Measurements from ENCODE around the gene AZU1.
A peak's percentile ranks its signal among the peaks of the same experiment; 100 is the strongest.

The AZU1 gene, protein sequence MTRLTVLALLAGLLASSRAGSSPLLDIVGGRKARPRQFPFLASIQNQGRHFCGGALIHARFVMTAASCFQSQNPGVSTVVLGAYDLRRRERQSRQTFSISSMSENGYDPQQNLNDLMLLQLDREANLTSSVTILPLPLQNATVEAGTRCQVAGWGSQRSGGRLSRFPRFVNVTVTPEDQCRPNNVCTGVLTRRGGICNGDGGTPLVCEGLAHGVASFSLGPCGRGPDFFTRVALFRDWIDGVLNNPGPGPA

DNA sequence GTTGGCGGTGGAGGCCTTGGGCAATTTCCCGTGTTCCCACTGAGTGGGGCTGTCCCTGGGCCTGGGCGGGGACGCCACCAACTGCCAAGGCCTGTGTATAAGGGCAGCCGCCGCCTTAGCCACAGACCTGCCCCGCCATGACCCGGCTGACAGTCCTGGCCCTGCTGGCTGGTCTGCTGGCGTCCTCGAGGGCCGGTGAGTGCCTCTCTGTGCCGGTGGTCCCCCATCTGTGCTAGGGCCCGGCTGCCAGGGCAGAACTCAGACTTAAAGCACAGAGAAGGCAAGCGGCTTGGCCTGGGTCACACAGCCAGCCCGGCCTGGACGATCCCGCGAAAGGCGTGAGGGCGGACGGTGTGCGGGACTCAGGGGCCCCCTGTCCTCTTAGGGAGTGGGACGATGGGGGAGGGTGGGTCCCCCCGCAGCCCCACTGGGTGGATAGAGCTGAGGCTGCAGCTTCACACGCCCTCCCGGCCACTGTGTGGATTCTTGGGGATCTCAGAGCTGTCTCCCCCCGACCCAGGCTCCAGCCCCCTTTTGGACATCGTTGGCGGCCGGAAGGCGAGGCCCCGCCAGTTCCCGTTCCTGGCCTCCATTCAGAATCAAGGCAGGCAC lies at the start of gene AZU1:
TSS of gene AZU1 (plus strand) at position 128 of the 612 bp plus-strand sequence. CDS start at position 138, 10 bp downstream.
- no peak for DNase-seq

DNA sequence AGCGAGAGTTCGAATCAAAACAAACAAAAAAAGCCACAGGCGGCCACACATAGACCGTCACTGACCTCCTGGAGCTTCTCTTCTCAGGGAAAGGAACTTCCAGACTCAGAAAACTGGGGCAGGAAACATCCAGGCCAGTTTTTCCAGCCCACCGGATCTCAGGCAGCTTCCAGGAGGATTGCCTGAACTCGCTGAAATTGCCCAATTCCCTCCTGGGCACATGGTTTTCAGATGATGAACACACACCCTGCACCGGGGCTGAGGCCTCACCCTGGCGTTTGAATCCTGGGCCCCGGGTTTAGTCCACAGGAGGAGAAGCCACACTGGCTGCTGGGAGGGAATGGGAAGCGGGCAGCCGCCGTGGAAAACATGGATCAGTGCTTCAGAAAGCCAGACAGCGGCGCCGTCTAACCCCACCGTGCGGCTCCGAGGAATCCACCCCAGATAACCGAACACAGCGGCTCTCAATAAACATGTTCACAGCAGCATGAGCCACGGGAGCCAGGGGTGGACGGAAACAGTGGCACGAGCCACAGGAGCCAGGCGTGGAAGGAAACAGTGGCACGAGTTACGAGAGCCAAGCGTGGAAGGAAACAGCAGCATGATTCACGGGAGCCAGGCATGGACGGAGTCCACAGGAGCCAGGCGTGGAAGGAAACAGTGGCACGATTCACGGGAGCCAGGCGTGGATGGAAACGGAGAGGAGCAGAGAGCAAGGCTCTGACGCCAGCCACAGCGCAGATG lies 48.6 kb upstream of the AZU1 start:
- no peak for DNase-seq

DNA sequence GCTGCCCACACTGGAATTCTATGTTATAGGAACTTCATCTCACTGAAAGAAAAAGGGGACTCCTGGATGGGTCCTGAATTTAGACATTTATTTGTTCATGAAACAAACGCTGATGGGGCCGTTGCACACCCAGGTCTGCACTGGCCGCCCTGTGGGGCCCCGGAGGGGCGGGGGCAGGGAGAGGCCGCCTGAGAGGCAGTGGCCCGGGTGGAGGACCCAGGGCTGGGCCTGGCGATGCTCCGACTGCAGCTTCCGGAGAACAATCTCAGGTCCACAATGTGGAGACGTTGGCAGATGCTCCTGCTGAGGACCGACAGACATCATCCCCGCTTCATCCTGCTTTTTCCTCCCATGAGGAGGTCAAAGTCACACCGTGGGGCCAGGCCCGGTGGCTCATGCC lies 46.7 kb upstream of the AZU1 start:
- DNase-seq = no peak

DNA sequence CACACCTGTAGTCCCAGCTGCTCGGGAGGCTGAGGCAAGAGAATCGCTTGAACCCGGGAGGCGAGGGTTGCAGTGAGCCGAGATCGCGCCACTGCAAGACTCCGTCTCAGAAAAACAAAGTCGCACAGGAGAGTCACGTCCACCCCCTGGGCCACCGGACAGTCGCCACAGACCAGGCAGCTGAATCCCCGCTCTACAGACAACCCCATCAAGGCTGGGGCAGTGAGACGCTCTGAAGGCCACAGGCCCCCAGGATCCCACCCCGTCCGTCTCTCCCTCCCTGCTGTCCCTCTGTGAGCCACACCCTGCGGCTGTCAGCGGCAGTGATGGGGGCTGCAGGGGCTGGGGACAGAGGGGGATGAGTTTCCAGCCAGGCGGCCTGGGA lies 45.8 kb upstream of the AZU1 start:
- DNase-seq = no peak

DNA sequence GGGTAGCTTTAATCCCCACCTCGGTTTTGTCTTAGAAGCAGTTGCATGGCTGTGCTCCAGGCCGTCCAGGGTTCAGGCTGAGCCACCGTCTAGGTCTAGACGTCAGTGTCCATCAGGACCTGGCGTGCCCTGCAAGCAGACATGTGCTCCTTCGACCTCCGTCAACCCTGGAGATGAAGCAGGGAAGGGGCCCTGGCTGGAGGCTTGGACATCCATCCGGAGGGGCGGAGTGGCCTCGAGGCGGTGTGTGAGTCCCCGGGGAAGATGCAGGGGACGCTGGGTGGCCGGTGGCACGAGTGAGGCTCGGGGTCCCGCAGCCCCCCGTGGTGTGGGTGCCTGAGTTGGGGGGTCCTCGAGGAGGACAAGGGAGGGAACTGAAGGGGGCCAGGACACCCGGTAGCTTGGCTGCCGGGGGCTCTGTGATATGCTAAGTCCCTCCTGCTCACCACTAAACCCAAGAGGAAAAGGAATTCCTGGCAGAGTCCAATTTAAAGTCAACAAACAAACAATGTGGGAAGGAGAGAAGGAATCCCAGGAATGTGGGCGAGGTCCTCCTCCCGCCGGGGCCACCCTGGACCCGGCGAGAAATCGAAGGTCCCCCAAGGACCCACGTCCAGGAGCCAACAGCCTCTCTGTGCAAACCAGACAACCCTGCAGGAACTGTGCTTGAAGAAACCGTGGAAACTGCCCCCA lies 45.3 kb upstream of the AZU1 start:
- no peak for DNase-seq

DNA sequence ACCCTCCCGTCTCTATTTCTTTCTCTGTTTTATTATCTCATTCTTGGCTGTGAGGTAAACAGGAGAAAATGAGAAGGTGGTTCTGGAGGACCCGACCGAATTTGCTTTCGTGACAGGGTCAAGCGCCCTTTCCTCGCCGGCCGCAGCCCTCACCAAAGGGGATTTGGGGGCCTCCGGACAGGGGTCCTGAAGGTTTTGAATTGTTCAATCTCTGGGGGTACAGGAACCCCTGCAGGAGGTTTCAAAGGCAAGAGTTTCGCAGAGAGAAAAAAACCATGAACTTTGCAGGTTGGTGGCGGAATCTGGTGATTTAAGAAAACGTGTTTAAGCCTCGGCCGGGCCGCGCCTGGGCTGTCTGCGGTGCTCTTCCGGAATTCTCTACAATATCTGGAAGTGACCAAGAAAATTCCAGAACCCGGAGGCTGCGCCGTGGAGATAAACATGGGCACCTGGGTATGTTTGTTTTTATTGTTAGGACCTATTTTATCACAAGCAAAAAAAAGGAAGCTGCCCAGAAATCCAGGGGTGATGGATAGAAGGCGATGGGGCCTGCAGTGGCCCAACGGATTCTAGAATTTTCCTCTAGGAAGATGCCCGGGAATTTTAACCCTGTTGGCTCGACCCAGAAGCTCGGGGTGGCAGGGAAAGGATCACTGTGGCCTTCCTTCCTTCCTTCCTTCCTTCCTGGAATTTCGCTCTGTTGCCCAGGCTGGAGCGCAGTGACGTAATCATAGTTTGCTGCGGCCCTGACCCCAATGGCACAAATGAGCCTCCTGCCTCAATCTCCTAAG lies 44.6 kb upstream of the AZU1 start:
- no peak for DNase-seq

DNA sequence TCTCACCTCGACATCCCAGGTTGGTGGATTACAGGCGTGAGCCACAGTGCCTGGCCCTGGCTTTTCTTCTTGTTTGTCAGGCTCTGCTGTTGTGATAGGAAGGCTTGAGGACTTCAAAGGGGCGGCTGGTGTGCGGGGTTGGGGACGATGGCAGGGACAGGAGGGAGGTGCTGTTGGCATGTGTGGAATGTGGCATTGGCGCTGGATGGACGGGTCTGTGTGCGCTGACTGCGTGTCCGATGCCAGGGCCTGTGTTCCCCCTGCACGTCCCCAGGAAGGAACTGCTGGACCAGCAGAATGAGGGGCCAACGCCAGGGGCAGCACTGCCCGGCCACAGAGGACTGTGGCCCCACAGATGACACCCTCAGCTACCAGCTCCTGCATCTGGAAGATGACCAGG lies 43.1 kb upstream of the AZU1 start:
- no peak for DNase-seq

DNA sequence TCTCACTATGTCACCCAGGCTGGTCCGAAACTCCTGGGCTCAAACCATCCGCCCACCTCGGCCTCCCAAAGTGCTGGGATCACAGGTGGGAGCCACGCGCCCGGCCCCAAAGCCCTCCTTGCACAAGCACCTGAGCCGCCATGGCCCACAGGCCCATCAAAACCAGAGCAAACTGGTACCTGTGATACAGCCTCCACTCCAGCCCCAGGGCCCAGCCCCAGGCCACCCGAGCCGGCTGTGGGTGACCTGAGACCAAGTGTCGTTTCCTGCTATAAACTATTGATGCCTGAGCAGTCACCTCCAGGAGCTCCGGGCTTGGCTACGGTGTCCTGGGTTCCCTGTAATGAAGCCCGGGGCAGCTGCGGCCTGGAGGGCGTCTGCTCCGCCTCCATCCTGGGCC lies 40.1 kb upstream of the AZU1 start:
- no peak for DNase-seq

DNA sequence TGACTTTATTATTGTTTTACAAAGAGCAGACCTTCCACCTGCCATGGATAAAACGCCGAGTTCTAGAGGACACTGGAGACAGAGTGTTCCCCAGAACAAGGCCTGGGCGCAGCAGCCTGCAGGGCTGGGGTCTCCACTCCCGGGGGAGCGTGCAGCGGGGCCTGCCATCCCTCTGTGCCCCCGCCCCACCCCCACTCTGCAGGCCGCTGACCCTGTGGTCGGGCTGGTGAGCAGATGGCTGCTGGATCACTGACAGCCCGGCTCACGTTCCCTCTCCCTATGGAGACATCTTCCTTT lies 39.0 kb upstream of the AZU1 start:
- DNase-seq = no peak

DNA sequence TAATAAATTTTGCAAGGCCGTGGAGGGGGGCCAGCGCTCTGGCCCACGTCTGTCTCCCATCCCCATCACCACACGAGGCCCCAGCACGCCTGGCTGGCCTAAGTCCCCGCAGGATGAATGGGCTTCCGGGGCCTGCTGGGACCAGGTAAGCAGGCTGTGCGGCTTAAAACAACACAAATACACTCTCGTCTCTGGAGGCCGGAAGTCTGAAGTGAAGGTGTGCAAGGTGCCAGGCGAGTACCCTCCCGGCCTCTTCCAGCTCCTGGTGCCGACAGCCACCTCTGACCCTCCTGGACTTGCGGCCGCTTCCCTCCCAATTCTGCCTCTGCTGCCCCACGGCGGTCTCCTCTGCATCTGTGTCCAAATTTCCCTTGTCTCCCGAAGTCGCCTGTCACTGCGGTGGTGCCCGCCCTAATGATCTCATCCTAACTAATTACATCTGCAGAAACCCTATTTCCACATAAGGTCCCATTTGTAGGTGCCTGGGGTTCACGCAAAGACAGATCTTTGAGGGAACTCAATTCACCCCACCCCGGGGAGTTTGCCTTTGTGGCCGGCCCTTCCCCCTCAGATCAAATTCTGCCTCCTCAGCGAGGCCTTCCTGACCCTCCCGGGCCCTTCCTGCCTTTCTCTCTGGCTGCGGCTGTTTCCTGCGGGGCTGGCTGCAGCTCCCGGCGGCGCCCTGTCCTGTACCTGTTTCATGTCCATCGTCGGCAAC lies 38.5 kb upstream of the AZU1 start:
- no peak for DNase-seq

DNA sequence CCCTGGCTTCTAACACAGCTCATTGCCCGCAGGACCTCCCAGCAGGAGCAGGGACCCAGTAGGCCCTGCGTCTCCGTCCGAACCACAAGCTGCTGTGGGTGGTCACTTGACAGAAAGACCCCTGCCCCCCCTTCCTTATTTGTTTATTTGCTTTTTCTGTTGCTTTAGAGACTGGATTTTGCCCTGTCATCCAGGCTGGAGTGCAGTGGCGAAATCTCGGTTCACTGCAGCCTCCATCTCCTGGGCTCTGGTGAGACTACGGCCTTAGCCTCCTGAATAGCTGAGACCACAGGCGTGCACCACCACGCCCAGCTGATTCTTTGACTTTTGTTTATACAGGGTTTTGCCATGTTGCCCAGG lies 38.0 kb upstream of the AZU1 start:
- DNase-seq = no peak

DNA sequence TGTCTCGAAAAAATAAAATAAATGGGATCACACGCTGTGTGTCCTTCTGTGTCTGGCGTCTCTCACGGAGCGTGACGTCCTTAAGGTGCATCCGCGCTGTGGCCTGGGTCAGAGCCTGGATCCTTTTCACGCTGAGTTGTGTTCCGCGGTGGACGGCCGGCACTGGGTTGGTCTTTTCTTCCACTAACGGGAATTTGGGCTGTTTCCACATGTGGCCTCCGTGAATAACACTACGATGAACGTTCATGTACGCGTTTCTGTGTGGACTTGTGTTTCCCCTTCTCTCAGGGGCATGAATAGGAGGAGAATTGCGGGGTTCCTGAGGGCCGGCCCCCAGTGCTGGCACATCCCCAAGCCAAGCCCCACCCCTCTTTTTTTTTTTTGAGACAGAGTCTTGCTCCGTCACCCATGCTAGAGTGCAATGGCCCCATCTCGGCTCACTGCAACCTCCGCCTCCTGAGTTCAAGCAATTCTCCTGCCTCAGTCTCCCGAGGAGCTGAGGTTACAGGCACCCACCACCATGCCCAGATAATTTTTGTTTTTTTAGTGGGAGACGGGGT lies 36.5 kb upstream of the AZU1 start:
- DNase-seq = no peak

DNA sequence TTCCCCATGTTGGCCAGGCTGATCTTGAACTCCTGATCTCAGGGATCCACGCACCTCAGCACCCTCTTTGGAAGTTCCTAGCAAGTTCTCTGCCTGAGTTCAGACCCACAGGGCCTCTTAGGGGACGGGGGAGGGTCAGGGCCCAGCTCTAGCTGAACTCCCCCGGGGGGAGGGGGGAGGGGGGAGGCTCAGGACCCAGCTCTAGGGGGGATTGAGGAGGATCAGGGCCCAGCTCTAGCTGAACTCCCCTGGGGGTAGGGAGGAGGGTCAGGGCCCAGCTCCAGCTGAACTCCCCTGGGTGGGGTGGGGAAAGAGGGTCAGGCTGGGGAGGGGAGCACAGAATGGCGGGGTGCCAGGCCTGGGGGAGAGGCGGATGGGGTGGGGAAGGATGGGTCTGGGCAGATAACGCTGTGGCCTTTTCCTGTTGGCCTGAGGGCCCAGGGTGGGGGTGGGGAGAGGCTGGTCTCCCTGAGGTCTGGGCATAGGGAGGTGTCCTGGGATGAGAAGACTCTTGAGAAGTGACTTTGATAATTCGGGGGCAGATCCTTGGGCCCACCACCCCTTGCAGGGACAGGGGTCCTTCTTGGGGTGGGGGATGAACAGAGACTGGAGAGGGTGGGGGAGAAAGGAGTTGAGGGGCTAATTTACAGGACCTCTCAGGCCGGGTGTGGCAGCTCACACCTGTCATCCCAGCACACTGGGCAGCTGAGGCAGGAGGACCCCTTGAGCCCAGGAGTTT lies 35.9 kb upstream of the AZU1 start:
- DNase-seq = no peak

DNA sequence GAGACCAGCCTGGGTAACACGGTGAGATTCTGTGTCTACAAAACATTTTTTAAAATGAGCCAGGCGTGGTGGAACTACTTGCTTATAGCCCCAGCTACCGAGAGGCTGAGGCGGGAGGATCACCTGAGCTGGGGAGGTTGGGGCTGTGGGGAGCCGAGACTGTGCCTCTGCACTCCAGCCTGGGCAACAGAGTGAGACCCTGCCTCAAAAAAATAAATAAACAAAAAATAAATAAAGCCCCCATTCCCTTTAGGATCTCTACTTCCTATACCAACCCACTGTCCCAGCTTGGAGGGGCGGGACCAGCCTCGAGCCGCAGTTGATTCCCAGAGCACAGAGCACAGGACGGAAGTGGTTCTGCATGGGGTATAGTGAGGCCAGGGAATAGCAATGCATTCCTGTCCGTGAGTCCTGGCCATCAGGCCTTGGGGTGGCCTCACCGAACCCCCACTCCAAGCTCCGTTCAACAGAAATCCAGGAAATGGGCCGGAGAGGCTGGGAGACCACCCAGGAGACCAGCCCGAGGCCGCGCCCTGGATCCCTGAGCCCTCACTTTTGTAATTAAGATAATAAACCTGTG lies 35.2 kb upstream of the AZU1 start:
- DNase-seq = no peak

DNA sequence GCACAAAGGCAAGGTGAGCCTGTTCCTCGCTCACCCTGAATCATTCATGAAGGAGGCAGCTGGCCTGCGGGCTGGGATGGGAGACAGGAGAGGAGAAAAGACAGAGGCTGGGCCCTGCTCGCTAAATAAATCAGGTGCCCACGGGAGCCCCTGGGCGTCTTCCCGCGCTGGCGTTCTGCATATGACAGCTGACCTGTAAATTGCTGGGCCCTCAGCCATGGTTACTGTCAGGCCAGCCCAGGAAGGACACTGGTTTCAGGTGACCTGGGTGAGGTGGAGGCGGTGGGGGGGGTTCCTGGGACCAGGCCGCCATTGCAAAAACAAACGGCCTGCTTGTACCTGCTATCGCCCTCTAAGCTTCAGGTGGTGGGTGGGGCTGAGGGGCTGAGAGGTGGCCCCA lies 33.8 kb upstream of the AZU1 start:
- DNase-seq = no peak

DNA sequence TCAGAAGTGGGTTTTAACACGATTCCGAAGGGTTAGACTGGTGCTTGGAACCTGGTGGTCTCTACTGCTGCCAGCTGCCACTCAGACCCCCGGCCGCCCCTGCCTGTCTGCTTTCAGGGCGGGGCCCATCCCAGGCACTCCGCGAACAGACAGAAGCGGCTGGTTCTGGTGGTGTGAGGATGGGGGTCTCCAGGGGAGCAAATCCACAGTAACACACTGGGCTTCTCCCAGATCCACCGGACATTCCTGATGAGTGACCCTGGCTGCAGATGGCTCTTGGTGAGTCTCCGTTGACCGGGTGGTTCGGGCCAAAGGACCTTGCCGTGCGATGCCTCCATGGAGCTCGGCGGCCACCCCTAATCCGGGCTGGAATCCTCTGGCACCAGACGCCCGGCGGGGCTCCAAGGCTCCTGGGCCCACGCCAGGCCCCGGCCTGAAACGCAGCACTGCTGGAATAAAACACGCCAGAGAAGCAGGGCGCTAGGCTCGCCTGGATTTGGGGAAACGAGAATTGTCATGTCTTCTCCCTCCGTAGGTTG lies 32.5 kb upstream of the AZU1 start:
- DNase-seq = no peak

DNA sequence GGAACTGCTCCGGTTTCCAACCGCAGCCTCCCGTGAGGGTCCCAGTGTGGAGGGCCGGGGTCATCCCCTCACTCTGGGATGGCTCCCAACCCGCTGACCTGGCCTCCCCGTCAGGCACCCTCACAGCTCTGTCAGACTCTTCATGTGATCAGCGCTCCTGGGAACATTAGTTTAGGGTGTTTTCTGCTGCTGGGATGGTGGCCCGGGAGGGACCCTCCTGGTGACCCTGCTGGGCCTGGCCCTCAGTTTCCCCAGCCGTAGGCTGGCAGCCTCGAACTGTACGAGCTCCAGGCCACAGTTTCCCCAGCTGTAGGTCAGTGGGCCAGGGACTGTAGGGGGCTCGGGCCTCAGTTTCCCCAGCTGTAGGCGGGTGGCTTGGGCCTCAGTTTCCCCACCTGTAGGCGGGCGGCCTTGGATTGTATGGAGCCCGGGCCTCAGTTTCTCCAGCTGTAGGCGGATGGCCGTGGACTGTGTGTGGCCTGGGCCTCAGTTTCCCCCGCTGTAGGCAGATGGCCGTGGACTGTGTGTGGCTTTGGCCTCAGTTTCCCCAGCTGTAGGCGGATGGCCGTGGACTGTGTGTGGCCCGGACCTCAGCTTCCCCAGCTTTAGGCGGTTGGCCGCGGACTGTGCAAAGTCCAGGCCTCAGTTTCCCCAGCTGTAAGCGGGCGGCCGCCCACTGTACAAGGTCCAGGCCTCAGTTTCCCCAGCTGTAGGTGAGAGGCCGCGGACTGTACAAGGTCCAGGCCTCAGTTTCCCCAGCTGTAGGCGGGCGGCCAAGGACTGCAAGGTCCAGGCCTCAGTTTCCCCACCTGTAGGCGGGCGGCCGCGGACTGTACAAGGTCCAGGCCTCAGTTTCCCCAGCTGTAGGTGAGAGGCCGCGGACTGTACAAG lies 31.7 kb upstream of the AZU1 start:
- DNase-seq = no peak

DNA sequence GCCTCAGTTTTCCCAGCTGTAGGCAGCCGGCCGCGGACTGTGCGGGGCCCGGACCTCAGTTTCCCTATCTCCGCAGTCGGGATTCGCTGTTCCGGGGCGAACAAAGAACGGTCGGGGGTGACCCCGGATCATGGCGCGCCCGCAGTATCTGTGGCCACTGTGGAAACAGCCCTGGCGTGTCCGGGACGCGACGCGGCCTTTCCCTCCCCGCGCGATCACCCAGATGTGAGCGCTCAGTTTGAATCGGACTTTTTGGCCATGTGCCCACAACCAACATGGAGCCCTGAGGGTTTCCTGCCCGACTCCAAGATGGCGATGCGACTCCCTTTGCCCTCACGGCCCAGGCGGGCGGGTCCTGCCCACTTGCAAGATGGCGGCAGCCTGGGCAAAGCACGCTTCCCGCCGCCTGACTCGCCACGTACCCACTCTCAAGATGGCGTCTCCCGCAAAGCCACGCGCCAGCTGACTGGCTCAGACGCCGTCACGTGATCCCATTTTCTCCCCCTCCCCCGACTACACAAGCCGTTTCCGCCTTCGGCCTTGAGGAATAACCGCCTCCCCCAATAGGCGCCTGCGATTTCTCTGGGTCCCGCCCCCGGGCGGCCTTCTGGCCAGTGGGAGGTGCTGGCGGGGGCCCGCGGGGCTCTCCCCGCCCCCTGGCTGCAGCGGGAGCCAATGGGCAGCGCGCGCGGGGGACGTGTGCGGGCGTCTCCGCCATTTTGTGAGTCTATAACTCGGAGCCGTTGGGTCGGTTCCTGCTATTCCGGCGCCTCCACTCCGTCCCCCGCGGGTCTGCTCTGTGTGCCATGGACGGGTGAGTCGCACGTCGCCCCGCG lies 30.7 kb upstream of the AZU1 start, which contains the start of gene PTBP1:
TSS of gene PTBP1 (plus strand) at position 761 of the 836 bp plus-strand sequence. CDS start at position 807, 46 bp downstream.
- DNase-seq = peak; percentile 99
